GM23248 (cell line): Measurements from ENCODE around the gene MYT1. TPM values are rescaled to one million over a fixed set of nuclear protein-coding genes. Genes with fewer than 3 reads are reported as not detected.

ENCODE experiments used
- DNase-seq: peaks from one replicate; pipeline ENCODE4 v3.0.0-alpha.2; 2015
- H2AFZ ChIP-seq: fragments of 200-600 bp; sonication (generic); 2 replicates; pipeline ENCODE4 v1.6.1; 2016; ENCODE audit warnings: antibody characterized with exemption
- H3F3A ChIP-seq: fragments of 200-600 bp; sonication (generic); 2 replicates; pipeline ENCODE4 v1.6.1; 2016; ENCODE audit warnings: mild to moderate bottlenecking, antibody characterized with exemption, mixed run types; ENCODE audit not compliant: insufficient read depth
- H3K27ac ChIP-seq: fragments of 200-600 bp; sonication (generic); 2 replicates; pipeline ENCODE4 v1.5.1; 2016; ENCODE audit warnings: mild to moderate bottlenecking
- H3K27me3 ChIP-seq: fragments of 200-600 bp; sonication (generic); replicated peaks from 2 replicates; pipeline ENCODE4 v1.6.1; 2016; ENCODE audit warnings: mild to moderate bottlenecking; ENCODE audit not compliant: insufficient read depth
- H3K36me3 ChIP-seq: fragments of 200-600 bp; sonication (generic); 2 replicates; pipeline ENCODE4 v1.6.1; 2016; ENCODE audit warnings: low read depth, mild to moderate bottlenecking
- H3K4me1 ChIP-seq: fragments of 200-600 bp; sonication (generic); 2 replicates; pipeline ENCODE4 v1.6.1; 2016; ENCODE audit warnings: mild to moderate bottlenecking; ENCODE audit not compliant: insufficient read depth
- H3K4me2 ChIP-seq: fragments of 200-600 bp; sonication (generic); one replicate; pipeline ENCODE4 v1.6.1; 2016; ENCODE audit warnings: mild to moderate bottlenecking; ENCODE audit not compliant: unreplicated experiment
- H3K4me3 ChIP-seq: fragments of 200-600 bp; sonication (generic); 2 replicates; pipeline ENCODE4 v1.5.1; 2016; ENCODE audit warnings: mild to moderate bottlenecking
- H3K79me2 ChIP-seq: fragments of 200-600 bp; sonication (generic); 2 replicates; pipeline ENCODE4 v1.6.1; 2016; ENCODE audit warnings: mild to moderate bottlenecking; ENCODE audit not compliant: insufficient read depth
- H3K9ac ChIP-seq: fragments of 200-600 bp; sonication (generic); 2 replicates; pipeline ENCODE4 v1.6.1; 2016; ENCODE audit warnings: mild to moderate bottlenecking
- H3K9me2 ChIP-seq: fragments of 200-600 bp; sonication (generic); 2 replicates; pipeline ENCODE4 v1.6.1; 2016; ENCODE audit warnings: mixed run types, mild to moderate bottlenecking, moderate library complexity; ENCODE audit not compliant: insufficient read depth
- H3K9me3 ChIP-seq: fragments of 200-600 bp; sonication (generic); one replicate; pipeline ENCODE4 v1.6.1; 2017; ENCODE audit warnings: low read depth
- H4K20me1 ChIP-seq: fragments of 200-600 bp; sonication (generic); 2 replicates; pipeline ENCODE4 v1.6.0; 2016; ENCODE audit not compliant: insufficient read depth
- EZH2 ChIP-seq: fragments of 200-600 bp; sonication (generic); IDR thresholded peaks from 2 replicates; pipeline ENCODE4 v1.6.1; 2018; ENCODE audit warnings: antibody characterized with exemption, mild to moderate bottlenecking; ENCODE audit not compliant: insufficient read depth, poor library complexity, severe bottlenecking
- EZH2phosphoT487 ChIP-seq: fragments of 200-600 bp; sonication (generic); IDR thresholded peaks from 2 replicates; pipeline ENCODE4 v1.6.1; 2018; ENCODE audit warnings: antibody characterized with exemption, moderate library complexity, mild to moderate bottlenecking, low read depth; ENCODE audit not compliant: insufficient read depth
- WGBS, 2 experiments: methylation state at CpG; one replicate each; pipeline ENCODE4 v1.1.6; 2015 to 2017; ENCODE audit warnings: low lambda C conversion rate in 2 of 2, low coverage in 1 of 2; ENCODE audit errors: missing lambda C conversion rate in 2 of 2; 5-methylcytosine and 5-hydroxymethylcytosine counted together
- in situ Hi-C: fragments of 300-500 bp; cut with MboI; formaldehyde crosslinking; loops from 2 replicates; pipeline ENCODE4 v1.15.0; 2020
- polyA plus RNA-seq: library from polyadenylated mRNA; unstranded; fragments of >200 nt; fragmentation: Nextera tagmentation; extraction: Ambion mirVana; gene quantifications from 2 replicates; pipeline ENCODE4 v1.2.1, GENCODE V29; 2016
- total RNA-seq: library from RNA; depleted of rRNA; stranded (reverse); fragments of >200 nt; shearing (Covaris generic); gene quantifications from 2 replicates; pipeline ENCODE4 v1.2.3, GENCODE V29; 2014

Gene MYT1
- total and polyA plus RNA-seq, 2 experiments from 2014 or later: not detected

GRCh38 chr20:64198347-64198746 is 34.1 kb downstream of the MYT1 start:
- no peak overlapping the region for H3K4me3 ChIP-seq
- H3K4me2 ChIP-seq: no peak overlapping the region
- WGBS, 2 experiments: 60 to 63% methylated on average over 6 to 9 of the region's 9 CpGs
- H3F3A ChIP-seq: no peaks in the 10 kb centered on the region
- H3K9me2 ChIP-seq: no peaks in the 10 kb centered on the region
- no peak overlapping the region for H3K9ac ChIP-seq
- DNase-seq: no peak
- in situ Hi-C loops: no loop called here
- TF ChIP-seq EZH2: no peak
- no peak for TF ChIP-seq EZH2phosphoT487
- H3K79me2 ChIP-seq: no peaks in the 10 kb centered on the region
- H3K4me1 ChIP-seq: no peaks in the 10 kb centered on the region
- no peaks in the 10 kb centered on the region for H4K20me1 ChIP-seq
- no peak overlapping the region for H3K27ac ChIP-seq
- no peaks in the 10 kb centered on the region for H3K9me3 ChIP-seq
- no peak overlapping the region for H2AFZ ChIP-seq
- H3K27me3 ChIP-seq: peaks cover 25% of the 10 kb centered on the region
- H3K36me3 ChIP-seq: no peaks in the 10 kb centered on the region

GRCh38 chr20:64199395-64199794 is 35.1 kb downstream of the MYT1 start:
- H3K4me3 ChIP-seq: no peak overlapping the region
- no peak overlapping the region for H3K4me2 ChIP-seq
- 50 to 58% methylated on average over 8 of the region's 8 CpGs for WGBS, 2 experiments
- H4K20me1 ChIP-seq: no peaks in the 10 kb centered on the region
- no peaks in the 10 kb centered on the region for H3F3A ChIP-seq
- no peak overlapping the region for H3K27ac ChIP-seq
- TF ChIP-seq EZH2: no peak
- no peak for TF ChIP-seq EZH2phosphoT487
- no peaks in the 10 kb centered on the region for H3K36me3 ChIP-seq
- no peaks in the 10 kb centered on the region for H3K4me1 ChIP-seq
- no peaks in the 10 kb centered on the region for H3K79me2 ChIP-seq
- in situ Hi-C loops: no loop called here
- no peak overlapping the region for H3K9ac ChIP-seq
- H3K9me2 ChIP-seq: no peaks in the 10 kb centered on the region
- no peaks in the 10 kb centered on the region for H3K9me3 ChIP-seq
- H2AFZ ChIP-seq: no peak overlapping the region
- no peak for DNase-seq
- H3K27me3 ChIP-seq: peaks cover 25% of the 10 kb centered on the region

GRCh38 chr20:64200740-64201139 is 36.5 kb downstream of the MYT1 start:
- H3F3A ChIP-seq: no peaks in the 10 kb centered on the region
- no peak overlapping the region for H3K27ac ChIP-seq
- H3K36me3 ChIP-seq: no peaks in the 10 kb centered on the region
- no peaks in the 10 kb centered on the region for H3K79me2 ChIP-seq
- 52 to 57% methylated on average over 16 of the region's 16 CpGs for WGBS, 2 experiments
- no peaks in the 10 kb centered on the region for H3K9me3 ChIP-seq
- no peak overlapping the region for H3K4me2 ChIP-seq
- in situ Hi-C loops: no loop called here
- H3K4me3 ChIP-seq: no peak overlapping the region
- H2AFZ ChIP-seq: no peak overlapping the region
- no peaks in the 10 kb centered on the region for H3K9me2 ChIP-seq
- no peak for DNase-seq
- TF ChIP-seq EZH2: no peak
- TF ChIP-seq EZH2phosphoT487: no peak
- peaks cover 25% of the 10 kb centered on the region for H3K27me3 ChIP-seq
- H3K9ac ChIP-seq: no peak overlapping the region
- no peaks in the 10 kb centered on the region for H3K4me1 ChIP-seq
- H4K20me1 ChIP-seq: no peaks in the 10 kb centered on the region

- Histone ChIP-seq H3K36me3 (no peaks in the 10 kb centered on the region), H3K79me2 (no peaks in the 10 kb centered on the region), H3K4me2 (no peak overlapping the region), H3K9ac (no peak overlapping the region), H2AFZ (no peak overlapping the region), H3K9me2 (no peaks in the 10 kb centered on the region), H3K4me3 (no peak overlapping the region), H3K27me3 (peaks cover 20% of the 10 kb centered on the region), H3K4me1 (no peaks in the 10 kb centered on the region), H3K27ac (no peak overlapping the region), H3K9me3 (no peaks in the 10 kb centered on the region), H3F3A (no peaks in the 10 kb centered on the region), H4K20me1 (no peaks in the 10 kb centered on the region)
- 88 to 98% methylated on average over 10 to 35 of the region's 35 CpGs for WGBS, 2 experiments
- TF ChIP-seq EZH2: no peak
- TF ChIP-seq EZH2phosphoT487: no peak
- in situ Hi-C loops: no loop called here
- no peak for DNase-seq
Measured at GRCh38 chr20:64201653-64202052, 37.4 kb downstream of the MYT1 start.
